Heart right ventricle (tissue), 16 donors: ENCODE measurements around the gene PHGDH. TPM values are rescaled to one million over a fixed set of nuclear protein-coding genes. Genes with fewer than 3 reads are reported as not detected.
"Not testable (repeated sequence)": the region's sequence is repeated elsewhere in the genome, so short reads cannot be mapped to it uniquely, and the experiment has no call there.

Source experiments
- ATAC-seq, 8 donors: fragments of 200-7000 bp; cut with Tn5 transposase; one replicate each; pipeline ENCODE4 v1.9.1; 2020; ENCODE audit warnings: mild to moderate bottlenecking in 8 of 8, moderate library complexity in 8 of 8, moderate number of reproducible peaks in 1 of 8
- DNase-seq, 2 donors: peaks; one replicate each; pipeline ENCODE4 v3.0.0-alpha.2; 2020
- H3K27ac ChIP-seq, 10 donors: fragments of 200-600 bp; sonication (generic) in 2 of 10; one replicate each; pipeline versions ENCODE4 v1.5.0 to v1.8.0; 2020 to 2022; ENCODE audit warnings: mild to moderate bottlenecking in 3 of 10
- H3K27me3 ChIP-seq, 7 donors: fragments of 200-600 bp; one replicate each; pipeline ENCODE4 v1.8.0; 2021 to 2022; ENCODE audit warnings: mild to moderate bottlenecking in 2 of 7
- H3K36me3 ChIP-seq, 9 donors: fragments of 200-600 bp; sonication (generic) in 1 of 9; one replicate each; pipeline versions ENCODE4 v1.5.0 to v1.8.0; 2020 to 2022; ENCODE audit warnings: mild to moderate bottlenecking in 2 of 9
- H3K4me1 ChIP-seq, 9 donors: fragments of 200-600 bp; sonication (generic) in 1 of 9; one replicate each; pipeline versions ENCODE4 v1.5.0 to v1.8.0; 2020 to 2022; ENCODE audit warnings: mild to moderate bottlenecking in 4 of 9
- H3K4me3 ChIP-seq, 10 donors: fragments of 200-600 bp; sonication (generic) in 2 of 10; one replicate each; pipeline versions ENCODE4 v1.5.0 to v1.8.0; 2020 to 2022; ENCODE audit warnings: mild to moderate bottlenecking in 7 of 10, moderate library complexity in 2 of 10
- H3K9me3 ChIP-seq, 11 donors: fragments of 200-600 bp in 10 of 11; sonication (generic) in 2 of 11; one replicate each; pipeline versions ENCODE4 v1.5.0 to v1.8.0; 2013 to 2022; ENCODE audit warnings: mild to moderate bottlenecking in 2 of 11, control low read depth in 1 of 11, moderate library complexity in 1 of 11
- WGBS, 2 donors: extraction: QIAGEN DNeasy Blood & Tissue Kit; methylation state at CpG; one replicate each; pipeline ENCODE4 v1.1.7; 2013; ENCODE audit warnings: inconsistent platforms in 1 of 2; 5-methylcytosine and 5-hydroxymethylcytosine counted together
- intact Hi-C, 10 donors: fragments of 100-400 bp; cut with DNase I; formaldehyde crosslinking; loops; one replicate each; pipeline versions ENCODE4 v1.11.1 to v1.14.2; 2022
- polyA plus RNA-seq, 2 donors: library from polyadenylated mRNA; stranded (reverse); fragments of 200-250 nt; gene quantifications; one replicate each; pipeline ENCODE4 v1.2.3, GENCODE V29; 2013
- total RNA-seq, 10 donors: library from RNA; stranded (reverse); fragmentation: NEBNext Ultra II Directional in 3 of 10; extraction: Animal tissue kit (Norgen Biotek cat#: 25700) in 3 of 10; gene quantifications; one replicate each; pipeline versions ENCODE4 v1.2.1 to v1.2.4, GENCODE V29; 2021 to 2023
- TF ChIP-seq, protein P1 (sequence below), 9 donors: fragments of 200-600 bp; sonication (generic) in 2 of 9; IDR thresholded peaks; one replicate each; pipeline versions ENCODE4 v1.5.0 to v1.8.0; 2021 to 2022; ENCODE audit warnings: antibody characterized with exemption in 9 of 9, mild to moderate bottlenecking in 5 of 9, moderate library complexity in 1 of 9
- donor health status: Arrhythmogenic right ventricular cardiomyopathy.
- donor health status: ischemic (EF 13 %, LVEDD 7.1; RV severe dilation, severe dysfunction).
- donor health status: healthy with polysubstance abuse.
- donor health status: DM: no; HTN: yes; CAD: no.
- donor health status: DM: no; HTN: no; CAD: no.
- donor health status: ischemic (EF 25% LVEDD 6.9; RV normal size, moderate dysfunction).
- donor health status: ischemic (EF 25% LVEDD 5.7; RV mildly dilated, moderate dysfunction).
- donor health status: healthy.
- donor health status: DM: yes; HTN: yes; CAD: no.
- donor health status: Ischemic cardiomyopathy.
- donor health status: ischemic (EF 35%, LVEDD 5.7; RV mildly dilated, moderate dysfunction).
- donor health status: nonischemic (EF 11% LVEDD 7.7; RV severe dilation, severe dysfunction).
- donor health status: DM: yes; HTN: yes; CAD: no.
- donor health status: PGD.
- donor health status: ischemic (EF 29% LVEDD 5.4; RV normal size, mild dysfunction).
- donor health status: nonischemic (EF 23%, LVEDD 6.1; RV moderate dilation, normal function).

PHGDH gene
- total and polyA plus RNA-seq, 12 donors = 3.8 to 23.4 (median 5.0) TPM

DNA sequence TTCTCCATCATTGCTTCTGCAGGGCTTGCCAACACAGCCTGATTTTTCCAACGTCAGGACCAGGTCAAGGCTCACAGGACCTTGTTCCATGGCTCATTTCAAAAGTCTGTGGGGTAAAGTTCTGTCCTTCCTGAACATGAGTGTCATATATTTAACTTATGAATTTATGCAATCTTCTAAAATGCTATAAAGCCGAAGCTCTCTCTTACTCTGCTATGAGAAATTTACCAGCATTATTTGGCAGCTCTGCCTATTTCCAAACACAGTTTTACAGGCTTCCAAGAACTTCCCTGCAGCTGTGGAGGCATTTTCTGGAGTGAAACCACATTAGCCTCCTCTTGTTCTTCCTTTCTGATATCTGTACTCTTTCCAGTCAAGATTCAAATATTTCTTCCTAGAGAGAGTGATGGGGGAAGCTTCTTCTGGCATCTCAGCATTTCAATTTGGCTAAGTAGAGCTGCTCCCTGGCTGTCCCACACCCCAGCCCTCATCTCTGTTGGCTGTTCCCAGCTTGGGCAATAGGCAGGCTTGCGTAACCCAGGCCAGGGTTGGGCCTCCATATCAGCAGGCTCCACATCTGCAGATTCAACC is 72.6 kb downstream of the PHGDH start:
- peak in 1 of 2 donors; percentile 59 for DNase-seq
- 73% methylated on average over 3 of the region's 3 CpGs for WGBS, 2 donors
- Histone ChIP-seq H3K27me3 (no peaks in the 10 kb centered on the region), H3K4me1 (peaks cover 0 to 9% (median 4%) of the 10 kb centered on the region in 9 donors), H3K9me3 (no peaks in the 10 kb centered on the region), H3K36me3 (no peaks in the 10 kb centered on the region), H3K4me3 (no peak overlapping the region), H3K27ac (no peak overlapping the region)
- TF ChIP-seq, protein P1, sequence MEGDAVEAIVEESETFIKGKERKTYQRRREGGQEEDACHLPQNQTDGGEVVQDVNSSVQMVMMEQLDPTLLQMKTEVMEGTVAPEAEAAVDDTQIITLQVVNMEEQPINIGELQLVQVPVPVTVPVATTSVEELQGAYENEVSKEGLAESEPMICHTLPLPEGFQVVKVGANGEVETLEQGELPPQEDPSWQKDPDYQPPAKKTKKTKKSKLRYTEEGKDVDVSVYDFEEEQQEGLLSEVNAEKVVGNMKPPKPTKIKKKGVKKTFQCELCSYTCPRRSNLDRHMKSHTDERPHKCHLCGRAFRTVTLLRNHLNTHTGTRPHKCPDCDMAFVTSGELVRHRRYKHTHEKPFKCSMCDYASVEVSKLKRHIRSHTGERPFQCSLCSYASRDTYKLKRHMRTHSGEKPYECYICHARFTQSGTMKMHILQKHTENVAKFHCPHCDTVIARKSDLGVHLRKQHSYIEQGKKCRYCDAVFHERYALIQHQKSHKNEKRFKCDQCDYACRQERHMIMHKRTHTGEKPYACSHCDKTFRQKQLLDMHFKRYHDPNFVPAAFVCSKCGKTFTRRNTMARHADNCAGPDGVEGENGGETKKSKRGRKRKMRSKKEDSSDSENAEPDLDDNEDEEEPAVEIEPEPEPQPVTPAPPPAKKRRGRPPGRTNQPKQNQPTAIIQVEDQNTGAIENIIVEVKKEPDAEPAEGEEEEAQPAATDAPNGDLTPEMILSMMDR (IDR thresholded peaks at IDR 0.05) = no peak
- intact Hi-C loops = no loop called here
- ATAC-seq = peak in 7 of 8 donors; percentile 37 to 85 (median 56)

DNA sequence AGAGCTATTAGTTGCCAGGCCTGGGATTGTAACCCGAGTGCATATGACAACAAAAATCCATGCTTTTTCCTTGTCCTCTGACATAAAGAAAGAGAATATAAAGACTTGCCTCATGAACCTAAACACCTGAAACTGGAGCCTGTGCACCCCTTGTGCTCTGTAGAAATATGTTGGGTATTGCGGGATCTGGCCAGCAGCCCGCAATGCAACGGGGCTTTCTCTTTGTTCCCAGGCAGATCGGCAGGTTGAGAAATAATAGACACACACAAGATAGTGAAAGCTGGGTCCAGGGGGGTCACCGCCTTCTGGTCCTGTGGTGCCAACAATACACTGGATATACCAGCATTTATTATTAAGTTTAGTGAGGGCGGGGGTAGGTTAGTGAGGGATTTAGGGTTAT is 74.3 kb downstream of the PHGDH start:
- H3K36me3 ChIP-seq, DNase-seq, H3K27ac ChIP-seq, H3K4me1 ChIP-seq, H3K9me3 ChIP-seq, H3K27me3 ChIP-seq, ATAC-seq, H3K4me3 ChIP-seq, intact Hi-C loops: not testable (repeated sequence)
- WGBS, 2 donors = 83 to 86% methylated on average over 7 of the region's 7 CpGs

DNA sequence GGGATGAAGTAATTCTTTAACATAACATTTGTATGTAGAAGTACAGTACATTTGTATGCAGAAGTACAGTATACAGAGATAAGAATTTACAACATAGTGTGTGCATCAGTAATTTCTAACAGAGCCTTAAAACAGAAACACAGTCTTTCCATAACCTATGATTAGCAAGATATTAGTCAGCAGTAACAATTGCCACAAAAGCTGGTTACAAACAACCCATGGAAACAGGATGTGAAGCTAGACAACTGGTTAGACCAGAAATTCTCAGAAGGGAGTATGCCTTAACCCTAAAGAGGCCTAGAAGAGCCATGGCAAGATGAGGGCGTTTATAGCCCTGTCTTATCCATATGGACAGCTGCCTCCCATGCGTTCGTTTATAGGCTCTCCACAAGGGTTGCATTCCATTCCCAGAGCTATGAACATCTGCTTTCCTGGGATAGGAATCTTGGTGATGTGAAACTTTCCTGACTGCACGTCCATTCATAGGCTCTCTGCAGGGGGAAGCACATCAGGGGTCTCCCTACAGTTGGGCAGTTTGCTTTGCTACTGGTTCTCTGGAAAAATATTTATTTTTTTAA is 74.8 kb downstream of the PHGDH start:
- H3K4me1 ChIP-seq, DNase-seq, H3K4me3 ChIP-seq, ATAC-seq, H3K9me3 ChIP-seq, H3K27ac ChIP-seq, H3K27me3 ChIP-seq, intact Hi-C loops, H3K36me3 ChIP-seq: not testable (repeated sequence)
- 63 to 78% methylated on average over 4 of the region's 4 CpGs for WGBS, 2 donors

DNA sequence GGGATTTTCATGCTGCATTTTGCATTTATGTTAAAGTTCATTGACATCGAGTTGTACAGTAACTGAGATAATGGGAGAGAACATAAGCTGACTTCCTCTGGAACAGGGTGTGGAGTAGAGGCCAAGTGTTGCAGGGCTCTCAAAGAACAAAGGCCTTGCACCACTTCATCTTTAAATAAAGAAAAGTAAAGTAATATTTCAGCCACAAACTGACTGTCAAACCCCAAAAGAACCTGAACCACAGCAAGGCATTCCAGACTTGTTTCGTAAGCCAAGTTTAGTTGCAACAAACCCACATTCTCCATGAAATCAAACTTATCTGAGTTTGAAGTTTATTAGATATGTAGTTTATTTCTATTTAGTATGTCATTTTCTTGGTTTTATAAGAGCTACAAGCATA is 76.0 kb downstream of the PHGDH start:
- H3K27me3 ChIP-seq = peaks cover 0 to 7% (median 0%) of the 10 kb centered on the region in 7 donors
- H3K4me3 ChIP-seq = no peak overlapping the region
- no peaks in the 10 kb centered on the region for H3K36me3 ChIP-seq
- peaks cover 0 to 9% (median 0%) of the 10 kb centered on the region in 9 donors for H3K4me1 ChIP-seq
- H3K27ac ChIP-seq = no peak overlapping the region
- WGBS, 2 donors = 51 to 73% methylated on average over 2 of the region's 2 CpGs
- ATAC-seq (no peak), DNase-seq (no peak)
- TF ChIP-seq, protein P1 (IDR thresholded peaks at IDR 0.05) = no peak
- intact Hi-C loops = no loop called here
- no peaks in the 10 kb centered on the region for H3K9me3 ChIP-seq

DNA sequence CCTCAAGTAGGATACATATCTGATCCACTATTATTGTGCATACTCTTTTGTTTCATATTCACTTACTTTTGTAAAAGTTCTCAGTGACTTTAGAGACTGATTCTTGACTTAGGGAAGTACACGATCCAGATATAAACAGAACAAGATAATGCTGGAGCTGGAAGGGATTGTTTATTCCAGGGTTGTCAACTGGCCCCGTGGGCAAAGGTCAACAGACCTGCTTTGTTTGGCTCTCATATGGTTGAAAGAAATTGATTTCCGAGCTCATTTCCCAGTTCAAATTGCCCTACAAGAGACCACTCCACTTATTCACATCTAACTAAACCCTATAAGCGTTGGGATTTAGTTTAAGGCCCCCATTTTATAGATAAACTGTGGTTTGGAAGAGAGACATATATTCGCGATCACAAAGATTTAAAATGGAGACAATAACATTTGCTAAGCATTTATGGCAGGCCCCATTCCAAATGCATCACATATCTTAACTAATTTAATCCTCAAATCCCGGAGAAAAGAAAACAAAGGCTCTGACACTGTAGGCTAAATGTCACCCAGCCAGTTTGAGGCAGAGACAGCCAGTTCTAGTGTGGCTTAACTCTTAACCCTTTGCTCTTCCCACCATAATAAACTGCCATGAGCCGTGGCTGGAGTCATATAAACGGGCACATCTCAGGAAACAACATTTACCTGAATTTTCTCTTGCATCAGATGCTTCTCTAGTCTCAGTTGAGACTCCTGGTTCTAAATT is 78.9 kb downstream of the PHGDH start:
- TF ChIP-seq, protein P1 (IDR thresholded peaks at IDR 0.05) = no peak
- 62 to 73% methylated on average over 9 of the region's 9 CpGs for WGBS, 2 donors
- no peaks in the 10 kb centered on the region for H3K9me3 ChIP-seq
- H3K27me3 ChIP-seq = peaks cover 0 to 7% (median 0%) of the 10 kb centered on the region in 7 donors
- no peak overlapping the region for H3K27ac ChIP-seq
- intact Hi-C loops = no loop called here
- H3K36me3 ChIP-seq = no peaks in the 10 kb centered on the region
- no peak for DNase-seq
- H3K4me1 ChIP-seq = peaks cover 0 to 10% (median 0%) of the 10 kb centered on the region in 9 donors
- H3K4me3 ChIP-seq = no peak overlapping the region
- ATAC-seq = no peak
